GM12878 (cell line): ENCODE data around the gene CMTM4. TPM values are rescaled to one million over a fixed set of nuclear protein-coding genes. Genes with fewer than 3 reads are reported as not detected.

Experiments used
- BHLHE40 ChIP-seq, 2 experiments: fragments of 450-650 bp in 1 of 2; IDR thresholded peaks; 2 replicates each; pipeline ENCODE4 v1.6.1; 2011 to 2017; ENCODE audit warnings: low read depth in 2 of 2, borderline replicate concordance in 1 of 2, improper control_type of control experiment in 1 of 2, low read length in 1 of 2, mild to moderate bottlenecking in 1 of 2
- CUX1 ChIP-seq: IDR thresholded peaks from 2 replicates; pipeline ENCODE4 v1.6.1; 2012; ENCODE audit warnings: improper control_type of control experiment, low read depth, low read length; ENCODE audit not compliant: insufficient replicate concordance
- DPF2 ChIP-seq: fragments of 450-650 bp; IDR thresholded peaks from 2 replicates; pipeline ENCODE4 v1.6.1; 2017; ENCODE audit warnings: mild to moderate bottlenecking
- JUND ChIP-seq: IDR thresholded peaks from 2 replicates; pipeline ENCODE4 v1.6.1; 2012; ENCODE audit warnings: low read depth, mild to moderate bottlenecking, low read length, improper control_type of control experiment, moderate library complexity
- MAX ChIP-seq: IDR thresholded peaks from 2 replicates; pipeline ENCODE4 v1.6.1; 2012; ENCODE audit warnings: low read depth, low read length, improper control_type of control experiment
- NBN ChIP-seq: fragments of 450-650 bp; IDR thresholded peaks from 2 replicates; pipeline ENCODE4 v1.6.1; 2016
- NFIC ChIP-seq: IDR thresholded peaks from 2 replicates; pipeline ENCODE4 v1.6.1; 2012; ENCODE audit warnings: low read depth, mild to moderate bottlenecking, inconsistent platforms, low read length, moderate library complexity
- NKRF ChIP-seq: fragments of 450-650 bp; conservative IDR thresholded peaks from 2 replicates; pipeline ENCODE4 v1.6.1; 2017; ENCODE audit warnings: mild to moderate bottlenecking, moderate library complexity
- NR2F1 ChIP-seq: fragments of 450-650 bp; conservative IDR thresholded peaks from 2 replicates; pipeline ENCODE4 v1.6.1; 2017; ENCODE audit warnings: mild to moderate bottlenecking
- PAX5 ChIP-seq: IDR thresholded peaks from 2 replicates; pipeline ENCODE4 v1.6.1; 2011; ENCODE audit warnings: low read depth, low read length, borderline replicate concordance
- POLR2A ChIP-seq: IDR thresholded peaks from 2 replicates; pipeline ENCODE4 v1.6.1; 2011; ENCODE audit warnings: low read depth, mild to moderate bottlenecking, low read length
- RAD21 ChIP-seq: IDR thresholded peaks from 2 replicates; pipeline ENCODE4 v1.6.1; 2011; ENCODE audit warnings: mild to moderate bottlenecking, low read depth, low read length, moderate library complexity; ENCODE audit not compliant: insufficient read depth
- SREBF1 ChIP-seq: IDR thresholded peaks from 2 replicates; pipeline ENCODE4 v1.6.1; 2012; ENCODE audit warnings: mild to moderate bottlenecking, low read length
- USF1 ChIP-seq: IDR thresholded peaks from 2 replicates; pipeline ENCODE4 v1.6.1; 2011; ENCODE audit warnings: borderline replicate concordance, low read depth, mild to moderate bottlenecking, moderate library complexity, mixed read lengths, low read length; ENCODE audit not compliant: insufficient read depth; ENCODE audit errors: extremely low read length
- USF2 ChIP-seq: IDR thresholded peaks from 2 replicates; pipeline ENCODE4 v1.6.1; 2011; ENCODE audit warnings: low read depth, low read length, improper control_type of control experiment, borderline replicate concordance
- ZBTB11 ChIP-seq: fragments of 450-650 bp; formaldehyde crosslinking; IDR thresholded peaks from 2 replicates; pipeline ENCODE4 v1.5.0; 2022; ENCODE audit warnings: mild to moderate bottlenecking, missing genetic modification characterization
- polyA plus RNA-seq, 11 experiments: library from polyadenylated mRNA; depleted of rRNA in 4 of 11; unstranded in 6 of 11; stranded (reverse) in 5 of 11; fragments of >200 nt; fragmentation: Nextera tagmentation in 4 of 11; fragmentation: Illumina TruSeq in 1 of 11; extraction: Ambion mirVana in 4 of 11; extraction: Trizol in 1 of 11; gene quantifications; 1 replicate in 1 of 11; 2 replicates in 10 of 11; pipeline versions ENCODE4 v1.2.1 to v1.2.3, GENCODE V29; 2011 to 2016; ENCODE audit warnings: inconsistent platforms in 2 of 11, missing spikeins in 2 of 11, low read depth in 1 of 11
- total RNA-seq, 4 experiments: library from RNA; depleted of rRNA in 3 of 4; stranded (reverse); fragments of >200 nt in 3 of 4; fragmentation: Illumina TruSeq in 1 of 4; extraction: Trizol in 1 of 4; gene quantifications; 2 replicates each; pipeline versions ENCODE4 v1.2.1 to v1.2.3, GENCODE V29; 2013 to 2021

The CMTM4 gene
- total and polyA plus RNA-seq, 10 of the 15 experiments (the other 5 are each of a cell fraction or from before 2014, with no cell fraction given): 0.02 to 0.43 (median 0.15) TPM; not detected in 2

GRCh38 chr16:66603537-66604375 lies 92.8 kb downstream of the CMTM4 start (continued):
- TF ChIP-seq MAX (no peak; the same call in 1 of the 2 replicates), NBN (peak; percentile 99), ZBTB11 (no peak), POLR2A (peak; percentile 67), SREBF1 (no peak), USF2 (no peak; the same call in 1 of the 2 replicates), NR2F1 (no peak), JUND (no peak), RAD21 (no peak), NKRF (no peak), CUX1 (no peak), BHLHE40 (IDR thresholded peaks at IDR 0.05; ENCODE audit: borderline replicate concordance in 1 of 2, low read depth in 2 of 2, low read length in 1 of 2) (peak; percentile 34 to 75; a peak in 2 of 4 replicates), USF1 (no peak), DPF2 (no peak), PAX5 (peak; percentile 24; the same call in 1 of the 2 replicates), NFIC (no peak)
